Astrocyte (in vitro differentiated cells and primary cell): Measurements from ENCODE around the gene DEXI.

Experiments
- CTCF ChIP-seq: IDR thresholded peaks from 2 replicates; pipeline ENCODE4 v1.5.1; 2011; ENCODE audit warnings: low read depth, mild to moderate bottlenecking, inconsistent platforms, low read length, moderate library complexity; ENCODE audit not compliant: insufficient read depth
- EZH2 ChIP-seq: IDR thresholded peaks from 2 replicates; pipeline ENCODE4 v1.6.1; 2012; ENCODE audit warnings: mild to moderate bottlenecking, low read length, inconsistent platforms; ENCODE audit not compliant: insufficient read depth

GRCh38 chr16:10933865-10934264 lies 8.4 kb downstream of the DEXI start:
- TF ChIP-seq CTCF (no peak), EZH2 (no peak)
